ENCODE results near the gene AGPAT1. TPM values are rescaled to one million over a fixed set of nuclear protein-coding genes. Genes with fewer than 3 reads are reported as not detected.

Gene AGPAT1
- total RNA-seq, 1 experiment from 2014 or later: 37.8 TPM

- intact Hi-C loops (cut with micrococcal nuclease): no loop called here
- Mint-ChIP-seq H3K9me3 (ENCODE audit: unreplicated experiment) (no peaks in the 10 kb centered on the region), H3K4me1 (ENCODE audit: insufficient read depth, unreplicated experiment) (no peaks in the 10 kb centered on the region), H3K4me3 (ENCODE audit: unreplicated experiment) (no peak overlapping the region), H3K36me3 (ENCODE audit: insufficient read depth, unreplicated experiment) (peaks cover 6% of the 10 kb centered on the region), H3K27me3 (ENCODE audit: insufficient read depth, unreplicated experiment) (peaks cover 24% of the 10 kb centered on the region), H3K27ac (ENCODE audit: low read depth, unreplicated experiment) (no peak overlapping the region)
- CTCF ChIA-PET: interaction anchor here (1.1 kb wide), 1 partner anchor 21 kb away, joined by 3 read pairs; no protein-coding TSS in a partner anchor
- TF ChIP-seq, protein P1, sequence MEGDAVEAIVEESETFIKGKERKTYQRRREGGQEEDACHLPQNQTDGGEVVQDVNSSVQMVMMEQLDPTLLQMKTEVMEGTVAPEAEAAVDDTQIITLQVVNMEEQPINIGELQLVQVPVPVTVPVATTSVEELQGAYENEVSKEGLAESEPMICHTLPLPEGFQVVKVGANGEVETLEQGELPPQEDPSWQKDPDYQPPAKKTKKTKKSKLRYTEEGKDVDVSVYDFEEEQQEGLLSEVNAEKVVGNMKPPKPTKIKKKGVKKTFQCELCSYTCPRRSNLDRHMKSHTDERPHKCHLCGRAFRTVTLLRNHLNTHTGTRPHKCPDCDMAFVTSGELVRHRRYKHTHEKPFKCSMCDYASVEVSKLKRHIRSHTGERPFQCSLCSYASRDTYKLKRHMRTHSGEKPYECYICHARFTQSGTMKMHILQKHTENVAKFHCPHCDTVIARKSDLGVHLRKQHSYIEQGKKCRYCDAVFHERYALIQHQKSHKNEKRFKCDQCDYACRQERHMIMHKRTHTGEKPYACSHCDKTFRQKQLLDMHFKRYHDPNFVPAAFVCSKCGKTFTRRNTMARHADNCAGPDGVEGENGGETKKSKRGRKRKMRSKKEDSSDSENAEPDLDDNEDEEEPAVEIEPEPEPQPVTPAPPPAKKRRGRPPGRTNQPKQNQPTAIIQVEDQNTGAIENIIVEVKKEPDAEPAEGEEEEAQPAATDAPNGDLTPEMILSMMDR (IDR thresholded peaks at IDR 0.05; ENCODE audit: unreplicated experiment): no peak
- no TSS peak for BruUV-seq (replicated peaks)
- DNase-seq (ENCODE audit: unreplicated experiment): no peak
- POLR2A ChIA-PET: interaction anchor here (0.6 kb wide), 1 partner anchor 8 kb away, joined by 3 read pairs; no protein-coding TSS in a partner anchor
Measured at GRCh38 chr6:32204268-32204715, 28.4 kb upstream of the AGPAT1 start.

DNA sequence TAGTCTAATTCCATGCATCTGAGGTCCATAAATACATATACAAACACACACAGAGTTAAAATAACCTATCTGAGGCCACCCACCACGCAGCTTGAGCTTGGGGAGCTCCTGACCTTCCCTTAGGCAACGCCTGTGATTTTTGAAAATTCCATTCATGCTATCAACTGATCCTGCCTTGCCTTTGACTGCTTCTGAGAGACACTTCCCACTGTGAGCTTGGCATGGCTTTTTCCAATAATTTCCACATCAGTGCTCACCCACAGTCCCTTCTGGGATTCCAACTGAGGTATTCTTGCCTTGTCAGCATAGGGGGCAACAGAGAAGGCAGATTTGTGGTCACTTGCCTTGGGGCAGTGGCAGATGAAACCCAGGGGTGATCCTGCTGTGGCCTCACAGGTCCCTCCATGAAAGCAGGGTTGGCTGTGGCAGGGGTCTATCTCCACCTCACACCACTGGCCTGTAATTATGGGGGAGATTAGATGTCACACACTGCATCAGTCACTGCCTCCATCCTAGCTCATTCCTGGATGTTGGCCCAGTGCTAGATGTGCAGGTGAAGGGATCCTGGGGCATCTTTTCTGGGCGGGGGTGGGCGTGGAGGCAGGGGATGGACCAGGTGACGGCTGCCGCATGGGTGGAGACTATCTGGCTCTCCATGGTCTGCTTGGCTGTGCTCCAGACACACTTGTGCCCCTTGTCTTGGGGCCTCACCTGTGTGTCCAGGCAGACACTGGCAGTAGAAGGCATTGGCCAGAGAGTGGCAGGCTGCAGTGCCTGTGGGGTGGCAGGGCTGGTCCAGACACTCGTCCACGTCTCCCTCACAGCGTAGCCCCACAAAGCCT is 27.8 kb upstream of the AGPAT1 start:
- peaks cover 24% of the 10 kb centered on the region for H3K27me3 Mint-ChIP-seq (ENCODE audit: insufficient read depth, unreplicated experiment)
- peaks cover 6% of the 10 kb centered on the region for H3K36me3 Mint-ChIP-seq (ENCODE audit: insufficient read depth, unreplicated experiment)
- no peak overlapping the region for H3K4me3 Mint-ChIP-seq (ENCODE audit: unreplicated experiment)
- POLR2A ChIA-PET: interaction anchor here (1.0 kb wide), 1 partner anchor 14 kb away, joined by 3 read pairs; the partner anchor contains the start of gene PBX2
- intact Hi-C loops (cut with micrococcal nuclease): no loop called here
- TF ChIP-seq, protein P1 (IDR thresholded peaks at IDR 0.05; ENCODE audit: unreplicated experiment): no peak
- no TSS peak for BruUV-seq (replicated peaks)
- H3K27ac Mint-ChIP-seq (ENCODE audit: low read depth, unreplicated experiment): no peak overlapping the region
- DNase-seq (ENCODE audit: unreplicated experiment): no peak
- CTCF ChIA-PET: no interaction called here
- H3K9me3 Mint-ChIP-seq (ENCODE audit: unreplicated experiment): no peaks in the 10 kb centered on the region
- H3K4me1 Mint-ChIP-seq (ENCODE audit: insufficient read depth, unreplicated experiment): no peaks in the 10 kb centered on the region

GRCh38 chr6:32202186-32202585 is 26.3 kb upstream of the AGPAT1 start:
- no peak for DNase-seq (ENCODE audit: unreplicated experiment)
- Mint-ChIP-seq H3K9me3 (ENCODE audit: unreplicated experiment) (no peaks in the 10 kb centered on the region), H3K4me3 (ENCODE audit: unreplicated experiment) (no peak overlapping the region), H3K36me3 (ENCODE audit: insufficient read depth, unreplicated experiment) (peaks cover 6% of the 10 kb centered on the region), H3K4me1 (ENCODE audit: insufficient read depth, unreplicated experiment) (no peaks in the 10 kb centered on the region), H3K27me3 (ENCODE audit: insufficient read depth, unreplicated experiment) (peaks cover 24% of the 10 kb centered on the region), H3K27ac (ENCODE audit: low read depth, unreplicated experiment) (no peak overlapping the region)
- intact Hi-C loops (cut with micrococcal nuclease): no loop called here
- ChIA-PET POLR2A (interaction anchor here (1.0 kb wide), 1 partner anchor 12 kb away, joined by 3 read pairs; the partner anchor contains the start of gene PBX2), CTCF (no interaction called here)
- no TSS peak for BruUV-seq (replicated peaks)
- TF ChIP-seq, protein P1 (IDR thresholded peaks at IDR 0.05; ENCODE audit: unreplicated experiment): no peak

DNA sequence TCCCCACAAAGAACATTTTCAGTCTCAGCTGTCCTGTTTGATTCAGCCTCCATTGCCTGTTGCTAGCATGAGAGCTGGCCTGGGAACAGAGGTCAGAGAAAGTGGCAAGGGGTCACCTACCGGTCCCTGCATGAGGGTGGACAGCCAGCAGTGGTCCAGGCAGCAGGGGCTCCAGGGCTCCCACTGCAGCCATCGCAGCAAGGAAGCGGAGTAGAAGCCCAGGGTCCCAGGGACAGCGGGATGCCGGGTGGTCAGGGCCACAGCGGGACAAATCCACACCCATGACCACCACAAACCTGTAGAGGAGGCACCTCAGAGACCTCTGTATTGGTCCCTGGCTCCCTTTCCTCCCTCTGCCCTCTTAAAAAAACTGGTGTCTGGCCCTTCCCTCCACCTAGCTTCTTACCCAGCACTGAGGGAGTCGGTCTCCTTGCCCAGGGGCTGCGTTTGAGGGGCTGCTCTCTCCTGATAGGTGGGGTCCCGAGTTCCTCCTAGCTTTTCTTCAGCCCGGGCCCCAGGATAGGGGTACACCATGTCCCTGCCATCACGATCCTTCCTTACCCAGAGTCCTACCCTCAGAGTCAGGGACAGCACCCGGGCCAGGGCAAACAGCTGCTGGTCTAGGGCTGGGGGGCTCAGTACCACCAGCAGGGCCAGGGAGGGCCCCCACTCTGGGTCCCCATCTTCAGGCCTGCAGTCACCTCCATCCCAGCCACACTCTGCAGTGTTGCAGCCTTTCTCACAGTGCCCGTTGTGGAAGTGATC is 25.0 kb upstream of the AGPAT1 start:
- Mint-ChIP-seq H3K4me3 (ENCODE audit: unreplicated experiment) (no peak overlapping the region), H3K4me1 (ENCODE audit: insufficient read depth, unreplicated experiment) (no peaks in the 10 kb centered on the region), H3K27me3 (ENCODE audit: insufficient read depth, unreplicated experiment) (peaks cover 24% of the 10 kb centered on the region), H3K36me3 (ENCODE audit: insufficient read depth, unreplicated experiment) (peaks cover 6% of the 10 kb centered on the region), H3K27ac (ENCODE audit: low read depth, unreplicated experiment) (no peak overlapping the region), H3K9me3 (ENCODE audit: unreplicated experiment) (no peaks in the 10 kb centered on the region)
- BruUV-seq (replicated peaks): no TSS peak
- intact Hi-C loops (cut with micrococcal nuclease): no loop called here
- CTCF ChIA-PET: no interaction called here
- DNase-seq (ENCODE audit: unreplicated experiment): no peak
- TF ChIP-seq, protein P1 (IDR thresholded peaks at IDR 0.05; ENCODE audit: unreplicated experiment): no peak
- POLR2A ChIA-PET: no interaction called here
